HepG2 (cell line): ENCODE measurements around the gene TULP3. TPM values are rescaled to one million over a fixed set of nuclear protein-coding genes. Genes with fewer than 3 reads are reported as not detected.
A peak's percentile ranks its signal among the peaks of the same experiment; 100 is the strongest.

Experiments used
- BATF2 ChIP-seq: sonication (generic); formaldehyde crosslinking; IDR thresholded peaks from 2 replicates; pipeline ENCODE4 v1.8.0; 2022; ENCODE audit warnings: mild to moderate bottlenecking, missing genetic modification reagents, moderate library complexity
- CEBPZ ChIP-seq: IDR thresholded peaks from 2 replicates; pipeline ENCODE4 v1.6.1; 2012; ENCODE audit warnings: low read length, improper control_type of control experiment
- FIP1L1 ChIP-seq: fragments of 200-400 bp; formaldehyde crosslinking; IDR thresholded peaks from 2 replicates; pipeline ENCODE4 v1.6.1; 2018; ENCODE audit warnings: low read depth, mild to moderate bottlenecking, low read length, moderate library complexity, borderline replicate concordance; ENCODE audit not compliant: insufficient read depth
- FOXA3 ChIP-seq: IDR thresholded peaks from 2 replicates; pipeline ENCODE4 v1.6.1; 2016; ENCODE audit warnings: missing genetic modification reagents, missing compliant biosample characterization
- GABPA ChIP-seq, 2 experiments: IDR thresholded peaks; 2 replicates each; pipeline ENCODE4 v1.6.1; 2011 to 2016; ENCODE audit warnings: low read depth in 2 of 2, low read length in 1 of 2, missing biosample characterization in 1 of 2, missing genetic modification characterization in 1 of 2
- GPN1 ChIP-seq: sonication (generic); formaldehyde crosslinking; IDR thresholded peaks from 2 replicates; pipeline ENCODE4 v1.5.1; 2020; ENCODE audit warnings: missing genetic modification reagents, borderline replicate concordance
- HMG20A ChIP-seq: IDR thresholded peaks from 2 replicates; pipeline ENCODE4 v1.6.1; 2016; ENCODE audit warnings: borderline replicate concordance
- MTF1 ChIP-seq: sonication (generic); formaldehyde crosslinking; IDR thresholded peaks from 2 replicates; pipeline ENCODE4 v1.5.0; 2020; ENCODE audit warnings: missing genetic modification reagents
- NFIC ChIP-seq: IDR thresholded peaks from 2 replicates; pipeline ENCODE4 v1.6.1; 2012; ENCODE audit warnings: mild to moderate bottlenecking, low read length, inconsistent platforms
- NFYC ChIP-seq: IDR thresholded peaks from 2 replicates; pipeline ENCODE4 v1.6.1; 2016; ENCODE audit warnings: missing genetic modification reagents, missing compliant biosample characterization
- NR2F1 ChIP-seq, 2 experiments: fragments of 450-650 bp in 1 of 2; formaldehyde crosslinking in 1 of 2; IDR thresholded peaks; 2 replicates each; pipeline versions ENCODE4 v1.5.0 to v1.6.1; 2016 to 2020; ENCODE audit warnings: mild to moderate bottlenecking in 1 of 2, missing compliant biosample characterization in 1 of 2, missing genetic modification reagents in 1 of 2, moderate library complexity in 1 of 2
- ZBTB14 ChIP-seq: sonication (generic); formaldehyde crosslinking; IDR thresholded peaks from 2 replicates; pipeline ENCODE4 v1.4.0; 2020; ENCODE audit warnings: missing genetic modification reagents
- ZBTB7A ChIP-seq: sonication (generic); formaldehyde crosslinking; IDR thresholded peaks from 2 replicates; pipeline ENCODE4 v1.8.0; 2022; ENCODE audit warnings: mild to moderate bottlenecking, missing genetic modification reagents
- ZBTB7B ChIP-seq: sonication (generic); formaldehyde crosslinking; IDR thresholded peaks from 2 replicates; pipeline ENCODE4 v1.4.0; 2020; ENCODE audit warnings: missing genetic modification reagents
- ZNF292 ChIP-seq: sonication (generic); formaldehyde crosslinking; IDR thresholded peaks from 2 replicates; pipeline ENCODE4 v1.8.1; 2022; ENCODE audit warnings: mild to moderate bottlenecking, low read depth, missing genetic modification reagents, borderline replicate concordance
- ZNF362 ChIP-seq: sonication (generic); formaldehyde crosslinking; IDR thresholded peaks from 2 replicates; pipeline ENCODE4 v1.4.0; 2020; ENCODE audit warnings: missing genetic modification reagents, mild to moderate bottlenecking, borderline replicate concordance
- ZNF614 ChIP-seq: IDR thresholded peaks from 2 replicates; pipeline ENCODE4 v1.6.1; 2018; ENCODE audit warnings: missing biosample characterization, missing genetic modification reagents, inconsistent platforms, borderline replicate concordance
- ZNF615 ChIP-seq: sonication (generic); formaldehyde crosslinking; IDR thresholded peaks from 2 replicates; pipeline ENCODE4 v1.5.0; 2020; ENCODE audit warnings: mild to moderate bottlenecking, missing genetic modification reagents, borderline replicate concordance
- polyA plus RNA-seq, 8 experiments: library from polyadenylated mRNA; depleted of rRNA in 3 of 8; stranded (reverse) in 7 of 8; unstranded in 1 of 8; fragments of >200 nt; fragmentation: Illumina TruSeq in 4 of 8; extraction: Trizol in 4 of 8; gene quantifications; 2 replicates each; pipeline versions ENCODE4 v1.2.1 to v1.2.3, GENCODE V29; 2011 to 2016; ENCODE audit warnings: low read depth in 4 of 8, missing spikeins in 1 of 8, mixed read lengths in 1 of 8; ENCODE audit not compliant: insufficient read depth in 1 of 8
- total RNA-seq, 5 experiments: library from RNA; depleted of rRNA; stranded (reverse); fragments of >200 nt; fragmentation: Illumina TruSeq; extraction: Trizol; gene quantifications; 2 replicates each; pipeline ENCODE4 v1.2.3, GENCODE V29; 2016; ENCODE audit warnings: low read depth in 1 of 5
- TF ChIP-seq, protein P1 (sequence below): sonication (generic); formaldehyde crosslinking; IDR thresholded peaks from 2 replicates; pipeline ENCODE4 v1.9.0; 2021; ENCODE audit warnings: missing genetic modification reagents, mild to moderate bottlenecking, borderline replicate concordance
- TF ChIP-seq, protein P2 (sequence below): sonication (generic); formaldehyde crosslinking; IDR thresholded peaks from 2 replicates; pipeline ENCODE4 v1.5.0; 2020; ENCODE audit warnings: missing genetic modification reagents

Gene TULP3
- total and polyA plus RNA-seq, 2 of the 13 experiments (the other 11 are each of a cell fraction or from before 2014, with no cell fraction given), result 11.2 to 13.2 TPM

GRCh38 chr12:2877047-2877952 is 13.4 kb upstream of the TULP3 start, which contains the start of the genes FOXM1 and RHNO1 (continued):
- TF ChIP-seq, protein P1, sequence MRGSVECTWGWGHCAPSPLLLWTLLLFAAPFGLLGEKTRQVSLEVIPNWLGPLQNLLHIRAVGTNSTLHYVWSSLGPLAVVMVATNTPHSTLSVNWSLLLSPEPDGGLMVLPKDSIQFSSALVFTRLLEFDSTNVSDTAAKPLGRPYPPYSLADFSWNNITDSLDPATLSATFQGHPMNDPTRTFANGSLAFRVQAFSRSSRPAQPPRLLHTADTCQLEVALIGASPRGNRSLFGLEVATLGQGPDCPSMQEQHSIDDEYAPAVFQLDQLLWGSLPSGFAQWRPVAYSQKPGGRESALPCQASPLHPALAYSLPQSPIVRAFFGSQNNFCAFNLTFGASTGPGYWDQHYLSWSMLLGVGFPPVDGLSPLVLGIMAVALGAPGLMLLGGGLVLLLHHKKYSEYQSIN (CRISPR knock-in tag), result no peak
- TF ChIP-seq ZNF615 (no peak), ZBTB7B (CRISPR knock-in tag) (peak; percentile 58; the same call in 1 of the 2 replicates), ZNF614 (CRISPR knock-in tag) (0 out of 2 replicates have a peak, but pooled peaks have one; percentile 36), ZBTB14 (no peak), ZBTB7A (no peak), HMG20A (CRISPR knock-in tag) (no peak), ZNF362 (peak; percentile 16; the same call in 1 of the 2 replicates), GABPA (IDR thresholded peaks at IDR 0.05; ENCODE audit: low read depth, low read length) (no peak), GABPA (CRISPR knock-in tag; IDR thresholded peaks at IDR 0.05; ENCODE audit: low read depth) (no peak), NFIC (no peak), FOXA3 (CRISPR knock-in tag) (peak; percentile 50), FIP1L1 (no peak), CEBPZ (no peak), ZNF292 (CRISPR knock-in tag) (no peak), BATF2 (CRISPR knock-in tag) (no peak), GPN1 (CRISPR knock-in tag) (no peak), NFYC (CRISPR knock-in tag) (peak; percentile 81), MTF1 (no peak), NR2F1 (CRISPR knock-in tag; IDR thresholded peaks at IDR 0.05) (no peak)
- TF ChIP-seq, protein P2, sequence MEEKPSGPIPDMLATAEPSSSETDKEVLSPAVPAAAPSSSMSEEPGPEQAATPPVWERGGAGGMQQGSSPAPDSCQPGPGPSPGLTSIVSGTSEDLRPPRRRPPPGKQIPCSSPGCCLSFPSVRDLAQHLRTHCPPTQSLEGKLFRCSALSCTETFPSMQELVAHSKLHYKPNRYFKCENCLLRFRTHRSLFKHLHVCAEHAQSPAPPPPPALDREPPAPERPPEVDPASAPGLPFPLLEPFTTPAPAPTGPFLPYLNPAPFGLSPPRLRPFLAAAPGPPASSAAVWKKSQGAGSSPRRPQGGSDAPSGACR (CRISPR knock-in tag), result no peak
